CD4-positive, CD25-positive, alpha-beta regulatory T cell (primary cell): ENCODE measurements around the gene TADA3. TPM values are rescaled to one million over a fixed set of nuclear protein-coding genes. Genes with fewer than 3 reads are reported as not detected.

Source experiments
- ATAC-seq, 2 donors: fragments of 150-1000 bp; cut with Tn5 transposase; one replicate each; pipeline ENCODE4 v1.10.0; 2021; ENCODE audit warnings: low read depth in 2 of 2, moderate number of reproducible peaks in 2 of 2, moderate library complexity in 1 of 2
- DNase-seq, 3 donors: peaks; one replicate each; pipeline versions ENCODE4 v3.0.0 to v3.0.0-alpha.2; 2012 to 2022; ENCODE audit warnings: mixed read lengths in 1 of 3
- H3K27ac ChIP-seq: one replicate; pipeline ENCODE4 v1.7.0; 2013; ENCODE audit warnings: mild to moderate bottlenecking, low read length; ENCODE audit not compliant: insufficient read depth, poor library complexity, severe bottlenecking
- H3K27me3 ChIP-seq: one replicate; pipeline ENCODE4 v1.7.0; 2013; ENCODE audit warnings: low read length; ENCODE audit not compliant: control insufficient read depth, insufficient read depth
- H3K36me3 ChIP-seq: one replicate; pipeline ENCODE4 v1.7.0; 2013; ENCODE audit warnings: mild to moderate bottlenecking, low read length, moderate library complexity; ENCODE audit not compliant: control insufficient read depth, insufficient read depth
- H3K4me1 ChIP-seq: 2 replicates; pipeline ENCODE4 v1.7.0; 2013; ENCODE audit warnings: mild to moderate bottlenecking, low read length; ENCODE audit not compliant: insufficient read depth, control insufficient read depth, poor library complexity, severe bottlenecking
- H3K4me3 ChIP-seq: one replicate; pipeline ENCODE4 v1.7.0; 2013; ENCODE audit warnings: low read depth, mild to moderate bottlenecking, low read length, moderate library complexity
- H3K9me3 ChIP-seq, 2 experiments: 1 replicate in 1 of 2; 2 replicates in 1 of 2; pipeline ENCODE4 v1.7.0; 2013; ENCODE audit warnings: low read length in 2 of 2, mild to moderate bottlenecking in 1 of 2, moderate library complexity in 1 of 2; ENCODE audit not compliant: control insufficient read depth in 2 of 2
- H3K27ac Mint-ChIP-seq, 3 donors: one replicate each; pipeline ENCODE4 v1.8.0; 2020 to 2022; ENCODE audit warnings: mild to moderate bottlenecking in 3 of 3, mixed read lengths in 3 of 3, moderate library complexity in 2 of 3
- H3K27me3 Mint-ChIP-seq: one replicate; pipeline ENCODE4 v1.8.0; 2022; ENCODE audit warnings: mild to moderate bottlenecking, mixed read lengths
- H3K36me3 Mint-ChIP-seq: one replicate; pipeline ENCODE4 v1.8.0; 2020; ENCODE audit warnings: mixed read lengths
- H3K4me1 Mint-ChIP-seq, 4 donors: one replicate each; pipeline ENCODE4 v1.8.0; 2020 to 2022; ENCODE audit warnings: mixed read lengths in 4 of 4, mild to moderate bottlenecking in 1 of 4
- H3K4me3 Mint-ChIP-seq, 4 donors: one replicate each; pipeline ENCODE4 v1.8.0; 2020 to 2022; ENCODE audit warnings: mild to moderate bottlenecking in 4 of 4, mixed read lengths in 4 of 4, moderate library complexity in 3 of 4
- H3K9me3 Mint-ChIP-seq, 7 donors: one replicate each; pipeline ENCODE4 v1.8.0; 2020 to 2022; ENCODE audit warnings: mixed read lengths in 7 of 7, mild to moderate bottlenecking in 3 of 7, moderate library complexity in 2 of 7
- polyA plus RNA-seq, 4 donors: library from polyadenylated mRNA; unstranded; fragments of 300-500 nt; fragmentation: Illumina TruSeq; gene quantifications; one replicate each; pipeline ENCODE4 v1.2.3, GENCODE V29; 2021
- total RNA-seq: library from RNA; stranded (reverse); gene quantifications from one replicate; pipeline ENCODE4 v1.2.3, GENCODE V29; 2022

Gene TADA3
- total RNA-seq (44.7 TPM), polyA plus RNA-seq (10 to 100 TPM; 50.2 to 69.0 (median 60.5) TPM)

GRCh38 chr3:9792405-9793160, at the start of gene TADA3, which contains the start of gene ARPC4:
TADA3 (minus strand) TSS chr3:9792473; CDS start chr3:9791466, 1,007 bp downstream.
ARPC4 (plus strand) TSS chr3:9793082; CDS start chr3:9793122, 40 bp downstream.
- Mint-ChIP-seq H3K27ac (peak within 1 kb of the TSS; percentile 98 to 100 (median 99)), H3K4me1 (peaks cover 29 to 72% (median 51%) of the 10 kb centered on the region in 4 donors), H3K27me3 (no peaks in the 10 kb centered on the region), H3K4me3 (peak within 1 kb of the TSS; percentile 92 to 99 (median 96)), H3K9me3 (no peaks in the 10 kb centered on the region), H3K36me3 (peaks cover 30% of the 10 kb centered on the region)
- Histone ChIP-seq H3K4me3 (peak within 1 kb of the TSS; percentile 95), H3K27ac (peak within 1 kb of the TSS; percentile 96), H3K36me3 (peaks cover 38% of the 10 kb centered on the region), H3K27me3 (no peaks in the 10 kb centered on the region), H3K4me1 (peaks cover 47% of the 10 kb centered on the region), H3K9me3 (no peaks in the 10 kb centered on the region)
- ATAC-seq = peak; percentile 86 to 88
- peak; percentile 85 to 97 (median 97) for DNase-seq

GRCh38 chr3:9841015-9841414, 48.7 kb upstream of the TADA3 start:
- Mint-ChIP-seq H3K36me3 (peaks cover 18% of the 10 kb centered on the region), H3K4me3 (peak overlapping the region in 2 of 4 donors; percentile 70 to 94), H3K4me1 (peaks cover 7 to 38% (median 20%) of the 10 kb centered on the region in 4 donors), H3K9me3 (no peaks in the 10 kb centered on the region), H3K27me3 (no peaks in the 10 kb centered on the region), H3K27ac (no peak overlapping the region)
- Histone ChIP-seq H3K4me3 (no peak overlapping the region), H3K27ac (no peak overlapping the region), H3K36me3 (peaks cover 28% of the 10 kb centered on the region), H3K4me1 (peaks cover 18% of the 10 kb centered on the region), H3K27me3 (no peaks in the 10 kb centered on the region), H3K9me3 (no peaks in the 10 kb centered on the region)
- DNase-seq = no peak
- no peak for ATAC-seq

GRCh38 chr3:9838856-9839255, 46.6 kb upstream of the TADA3 start:
- Mint-ChIP-seq H3K36me3 (peaks cover 24% of the 10 kb centered on the region), H3K9me3 (no peaks in the 10 kb centered on the region), H3K27ac (peak overlapping the region in 1 of 3 donors; percentile 48), H3K27me3 (no peaks in the 10 kb centered on the region), H3K4me1 (peaks cover 7 to 26% (median 14%) of the 10 kb centered on the region in 4 donors), H3K4me3 (peak overlapping the region in 2 of 4 donors; percentile 32 to 41)
- Histone ChIP-seq H3K27me3 (no peaks in the 10 kb centered on the region), H3K9me3 (no peaks in the 10 kb centered on the region), H3K4me3 (no peak overlapping the region), H3K36me3 (peaks cover 45% of the 10 kb centered on the region), H3K27ac (no peak overlapping the region), H3K4me1 (peaks cover 10% of the 10 kb centered on the region)
- ATAC-seq = no peak
- DNase-seq = no peak

GRCh38 chr3:9837701-9838582, 45.7 kb upstream of the TADA3 start:
- Mint-ChIP-seq H3K36me3 (peaks cover 24% of the 10 kb centered on the region), H3K4me3 (peak overlapping the region in 1 of 4 donors; percentile 41), H3K4me1 (peaks cover 7 to 19% (median 11%) of the 10 kb centered on the region in 4 donors), H3K27ac (no peak overlapping the region), H3K27me3 (no peaks in the 10 kb centered on the region), H3K9me3 (no peaks in the 10 kb centered on the region)
- H3K9me3 ChIP-seq = no peaks in the 10 kb centered on the region
- H3K27ac ChIP-seq = no peak overlapping the region
- no peak overlapping the region for H3K4me3 ChIP-seq
- ATAC-seq = no peak
- peaks cover 52% of the 10 kb centered on the region for H3K36me3 ChIP-seq
- no peak for DNase-seq
- no peaks in the 10 kb centered on the region for H3K27me3 ChIP-seq
- peaks cover 4% of the 10 kb centered on the region for H3K4me1 ChIP-seq

GRCh38 chr3:9834520-9835380, 42.5 kb upstream of the TADA3 start:
- no peaks in the 10 kb centered on the region for H3K27me3 Mint-ChIP-seq
- no peaks in the 10 kb centered on the region for H3K9me3 Mint-ChIP-seq
- H3K4me1 Mint-ChIP-seq = peaks cover 0 to 9% (median 4%) of the 10 kb centered on the region in 4 donors
- no peak overlapping the region for H3K27ac ChIP-seq
- peaks cover 16% of the 10 kb centered on the region for H3K36me3 Mint-ChIP-seq
- ATAC-seq (no peak), DNase-seq (no peak)
- H3K9me3 ChIP-seq = no peaks in the 10 kb centered on the region
- H3K27ac Mint-ChIP-seq = peak overlapping the region in 1 of 3 donors; percentile 76
- no peak overlapping the region for H3K4me3 ChIP-seq
- no peak overlapping the region for H3K4me3 Mint-ChIP-seq
- no peaks in the 10 kb centered on the region for H3K4me1 ChIP-seq
- no peaks in the 10 kb centered on the region for H3K27me3 ChIP-seq
- peaks cover 42% of the 10 kb centered on the region for H3K36me3 ChIP-seq

- ATAC-seq (no peak), DNase-seq (no peak)
- Histone ChIP-seq H3K9me3 (no peaks in the 10 kb centered on the region), H3K27me3 (no peaks in the 10 kb centered on the region), H3K4me3 (no peak overlapping the region), H3K27ac (no peak overlapping the region), H3K4me1 (no peaks in the 10 kb centered on the region), H3K36me3 (peaks cover 42% of the 10 kb centered on the region)
- Mint-ChIP-seq H3K27me3 (no peaks in the 10 kb centered on the region), H3K4me1 (peaks cover 0 to 9% (median 3%) of the 10 kb centered on the region in 4 donors), H3K4me3 (no peak overlapping the region), H3K36me3 (peaks cover 10% of the 10 kb centered on the region), H3K27ac (no peak overlapping the region), H3K9me3 (no peaks in the 10 kb centered on the region)
Observed at GRCh38 chr3:9833078-9833477, 40.8 kb upstream of the TADA3 start.

- H3K9me3 Mint-ChIP-seq = no peaks in the 10 kb centered on the region
- DNase-seq (no peak), ATAC-seq (no peak)
- peaks cover 15% of the 10 kb centered on the region for H3K36me3 Mint-ChIP-seq
- no peak overlapping the region for H3K4me3 ChIP-seq
- no peak overlapping the region for H3K4me3 Mint-ChIP-seq
- no peaks in the 10 kb centered on the region for H3K27me3 ChIP-seq
- peak overlapping the region in 2 of 3 donors; percentile 64 to 78 for H3K27ac Mint-ChIP-seq
- H3K4me1 ChIP-seq = no peaks in the 10 kb centered on the region
- no peaks in the 10 kb centered on the region for H3K9me3 ChIP-seq
- peaks cover 0 to 16% (median 3%) of the 10 kb centered on the region in 4 donors for H3K4me1 Mint-ChIP-seq
- H3K27ac ChIP-seq = no peak overlapping the region
- H3K27me3 Mint-ChIP-seq = no peaks in the 10 kb centered on the region
- H3K36me3 ChIP-seq = peaks cover 42% of the 10 kb centered on the region
Observed at GRCh38 chr3:9831253-9831652, 39.0 kb upstream of the TADA3 start.
